Measurements from ENCODE around the gene BAIAP2.

BAIAP2 gene

GRCh38 chr17:81022344-81022676 is 12.6 kb upstream of the BAIAP2 start:
- Histone ChIP-seq H3K9me2 (replicated peaks; ENCODE audit: insufficient read depth, low read length) (no peaks in the 10 kb centered on the region), H3K36me3 (ENCODE audit: low read length) (no peaks in the 10 kb centered on the region), H3K9me3 (ENCODE audit: insufficient read depth, low read length) (no peaks in the 10 kb centered on the region), H3K4me2 (ENCODE audit: low read depth, low read length, poor library complexity, severe bottlenecking) (no peak overlapping the region), H2AFZ (ENCODE audit: low read depth, low read length, severe bottlenecking) (no peak overlapping the region), H3K9ac (ENCODE audit: low read length) (no peak overlapping the region), H3K27me3 (ENCODE audit: low read length) (no peaks in the 10 kb centered on the region), H3K27ac (ENCODE audit: low read depth, low read length) (no peak overlapping the region), H3K4me3 (ENCODE audit: insufficient read depth, low read length, poor library complexity, severe bottlenecking) (no peak overlapping the region), H3K79me2 (ENCODE audit: insufficient read depth, low read length) (no peaks in the 10 kb centered on the region), H3F3A (ENCODE audit: insufficient read depth) (no peaks in the 10 kb centered on the region), H4K20me1 (ENCODE audit: low read depth, low read length) (no peaks in the 10 kb centered on the region)
- no peak for TF ChIP-seq EZH2phosphoT487 (conservative IDR thresholded peaks at IDR 0.05; ENCODE audit: low read length)
- TF ChIP-seq, protein P1, sequence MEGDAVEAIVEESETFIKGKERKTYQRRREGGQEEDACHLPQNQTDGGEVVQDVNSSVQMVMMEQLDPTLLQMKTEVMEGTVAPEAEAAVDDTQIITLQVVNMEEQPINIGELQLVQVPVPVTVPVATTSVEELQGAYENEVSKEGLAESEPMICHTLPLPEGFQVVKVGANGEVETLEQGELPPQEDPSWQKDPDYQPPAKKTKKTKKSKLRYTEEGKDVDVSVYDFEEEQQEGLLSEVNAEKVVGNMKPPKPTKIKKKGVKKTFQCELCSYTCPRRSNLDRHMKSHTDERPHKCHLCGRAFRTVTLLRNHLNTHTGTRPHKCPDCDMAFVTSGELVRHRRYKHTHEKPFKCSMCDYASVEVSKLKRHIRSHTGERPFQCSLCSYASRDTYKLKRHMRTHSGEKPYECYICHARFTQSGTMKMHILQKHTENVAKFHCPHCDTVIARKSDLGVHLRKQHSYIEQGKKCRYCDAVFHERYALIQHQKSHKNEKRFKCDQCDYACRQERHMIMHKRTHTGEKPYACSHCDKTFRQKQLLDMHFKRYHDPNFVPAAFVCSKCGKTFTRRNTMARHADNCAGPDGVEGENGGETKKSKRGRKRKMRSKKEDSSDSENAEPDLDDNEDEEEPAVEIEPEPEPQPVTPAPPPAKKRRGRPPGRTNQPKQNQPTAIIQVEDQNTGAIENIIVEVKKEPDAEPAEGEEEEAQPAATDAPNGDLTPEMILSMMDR (IDR thresholded peaks at IDR 0.05; ENCODE audit: insufficient read depth, low read length, poor library complexity, severe bottlenecking): no peak

GRCh38 chr17:81025065-81025740 is 9.7 kb upstream of the BAIAP2 start:
- TF ChIP-seq, protein P1 (IDR thresholded peaks at IDR 0.05; ENCODE audit: insufficient read depth, low read length, poor library complexity, severe bottlenecking): no peak
- TF ChIP-seq EZH2phosphoT487 (conservative IDR thresholded peaks at IDR 0.05; ENCODE audit: low read length): no peak
- no peaks in the 10 kb centered on the region for H4K20me1 ChIP-seq (ENCODE audit: low read depth, low read length)

GRCh38 chr17:81025741-81026129 is 9.2 kb upstream of the BAIAP2 start:
- no peak overlapping the region for H3K27ac ChIP-seq (ENCODE audit: low read depth, low read length)
- no peak overlapping the region for H3K4me3 ChIP-seq (ENCODE audit: insufficient read depth, low read length, poor library complexity, severe bottlenecking)
- no peaks in the 10 kb centered on the region for H3K9me2 ChIP-seq (replicated peaks; ENCODE audit: insufficient read depth, low read length)
- H3K9me3 ChIP-seq (ENCODE audit: insufficient read depth, low read length): no peaks in the 10 kb centered on the region
- H3K36me3 ChIP-seq (ENCODE audit: low read length): no peaks in the 10 kb centered on the region
- H3K27me3 ChIP-seq (ENCODE audit: low read length): no peaks in the 10 kb centered on the region
- no peak overlapping the region for H2AFZ ChIP-seq (ENCODE audit: low read depth, low read length, severe bottlenecking)
- no peaks in the 10 kb centered on the region for H3K79me2 ChIP-seq (ENCODE audit: insufficient read depth, low read length)
- no peak overlapping the region for H3K4me2 ChIP-seq (ENCODE audit: low read depth, low read length, poor library complexity, severe bottlenecking)
- no peak for TF ChIP-seq EZH2phosphoT487 (conservative IDR thresholded peaks at IDR 0.05; ENCODE audit: low read length)
- TF ChIP-seq, protein P1 (IDR thresholded peaks at IDR 0.05; ENCODE audit: insufficient read depth, low read length, poor library complexity, severe bottlenecking): no peak
- H4K20me1 ChIP-seq (ENCODE audit: low read depth, low read length): no peaks in the 10 kb centered on the region
- H3F3A ChIP-seq (ENCODE audit: insufficient read depth): no peaks in the 10 kb centered on the region
- H3K9ac ChIP-seq (ENCODE audit: low read length): no peak overlapping the region

More at GRCh38 chr17:81025065-81025740, 9.7 kb upstream of the BAIAP2 start:
- Histone ChIP-seq H3F3A (ENCODE audit: insufficient read depth) (no peaks in the 10 kb centered on the region), H3K4me2 (ENCODE audit: low read depth, low read length, poor library complexity, severe bottlenecking) (no peak overlapping the region), H3K9me2 (replicated peaks; ENCODE audit: insufficient read depth, low read length) (no peaks in the 10 kb centered on the region), H3K9me3 (ENCODE audit: insufficient read depth, low read length) (no peaks in the 10 kb centered on the region), H3K4me3 (ENCODE audit: insufficient read depth, low read length, poor library complexity, severe bottlenecking) (no peak overlapping the region), H3K27ac (ENCODE audit: low read depth, low read length) (no peak overlapping the region), H3K36me3 (ENCODE audit: low read length) (no peaks in the 10 kb centered on the region), H2AFZ (ENCODE audit: low read depth, low read length, severe bottlenecking) (no peak overlapping the region), H3K9ac (ENCODE audit: low read length) (no peak overlapping the region), H3K27me3 (ENCODE audit: low read length) (no peaks in the 10 kb centered on the region), H3K79me2 (ENCODE audit: insufficient read depth, low read length) (no peaks in the 10 kb centered on the region)

All from SU-DHL-6 (cell line).